Measurements from ENCODE around the gene SLC37A4. TPM values are rescaled to one million over a fixed set of nuclear protein-coding genes. Genes with fewer than 3 reads are reported as not detected.

Gene SLC37A4
- total and polyA plus RNA-seq, 2 of the 13 experiments (the other 11 are each of a cell fraction or from before 2014, with no cell fraction given) = 43.0 to 56.1 TPM

- TF ChIP-seq ZNF280B (CRISPR knock-in tag; IDR thresholded peaks at IDR 0.05; ENCODE audit: borderline replicate concordance) = no peak
- TF ChIP-seq ZNF543 (CRISPR knock-in tag; IDR thresholded peaks at IDR 0.05) = no peak
- TF ChIP-seq ZNF274 (CRISPR knock-in tag; IDR thresholded peaks at IDR 0.05) = peak; percentile 24; the same call in 1 of the 2 replicates
- no peak for TF ChIP-seq NR2F2 (IDR thresholded peaks at IDR 0.05; ENCODE audit: borderline replicate concordance, low read depth)
- no peak; the same call in 1 of the 2 replicates for TF ChIP-seq ZNF710 (CRISPR knock-in tag; IDR thresholded peaks at IDR 0.05; ENCODE audit: borderline replicate concordance)
- TF ChIP-seq ERF (CRISPR knock-in tag; IDR thresholded peaks at IDR 0.05) = peak; percentile 94
- TF ChIP-seq ZNF362 (CRISPR knock-in tag; IDR thresholded peaks at IDR 0.05; ENCODE audit: borderline replicate concordance) = no peak
- 0 out of 4 replicates have a peak, but pooled peaks of 1 of the 2 experiments have one; percentile 12 for TF ChIP-seq ATF4 (CRISPR knock-in tag; IDR thresholded peaks at IDR 0.05)
- no peak for TF ChIP-seq ZNF7 (CRISPR knock-in tag; IDR thresholded peaks at IDR 0.05)
- peak; percentile 54; the same call in 1 of the 2 replicates for TF ChIP-seq ZHX2 (IDR thresholded peaks at IDR 0.05; ENCODE audit: low read depth)
- TF ChIP-seq ZHX2 (CRISPR knock-in tag; IDR thresholded peaks at IDR 0.05; ENCODE audit: borderline replicate concordance) = no peak
- no peak for TF ChIP-seq SP1 (IDR thresholded peaks at IDR 0.05)
- TF ChIP-seq SP1 (CRISPR knock-in tag; IDR thresholded peaks at IDR 0.05) = peak; percentile 81
- TF ChIP-seq XRCC5 (optimal IDR thresholded peaks at IDR 0.05; ENCODE audit: low read length) = peak; percentile 76
- TF ChIP-seq ZNF484 (CRISPR knock-in tag; IDR thresholded peaks at IDR 0.05; ENCODE audit: borderline replicate concordance, low read depth) = no peak
- peak; percentile 57; the same call in 1 of the 2 replicates for TF ChIP-seq SNAI1 (CRISPR knock-in tag; IDR thresholded peaks at IDR 0.05; ENCODE audit: borderline replicate concordance)
These were observed 36.9 kb upstream of the SLC37A4 start, which contains the start of gene VPS11 (continued) for GRCh38 chr11:119067371-119068222.

All from HepG2 (cell line).